Measurements from ENCODE around the gene CASP8AP2.
"Not testable (repeated sequence)": the region's sequence is repeated elsewhere in the genome, so short reads cannot be mapped to it uniquely, and the experiment has no call there.

CASP8AP2 gene

GRCh38 chr6:89910001-89910901, 80.6 kb downstream of the CASP8AP2 start:
- H3K9me3 ChIP-seq (ENCODE audit: control insufficient read depth, low read length); H3K36me3 ChIP-seq (ENCODE audit: control insufficient read depth, insufficient read depth, low read length); H3K27me3 ChIP-seq (replicated peaks; ENCODE audit: control insufficient read depth, insufficient read depth, low read length, poor library complexity, severe bottlenecking); H3K4me3 ChIP-seq (ENCODE audit: insufficient read depth, low read depth, low read length, poor library complexity, severe bottlenecking); H3K4me1 ChIP-seq (ENCODE audit: control insufficient read depth, insufficient read depth, low read length, poor library complexity, severe bottlenecking); H3K27ac ChIP-seq (ENCODE audit: insufficient read depth, low read length, poor library complexity, severe bottlenecking); DNase-seq: not testable (repeated sequence)

- no peak for DNase-seq
- Histone ChIP-seq H3K27ac (ENCODE audit: insufficient read depth, low read length, poor library complexity, severe bottlenecking) (no peak overlapping the region), H3K4me3 (ENCODE audit: insufficient read depth, low read depth, low read length, poor library complexity, severe bottlenecking) (no peak overlapping the region), H3K27me3 (replicated peaks; ENCODE audit: control insufficient read depth, insufficient read depth, low read length, poor library complexity, severe bottlenecking) (no peaks in the 10 kb centered on the region), H3K36me3 (ENCODE audit: control insufficient read depth, insufficient read depth, low read length) (no peaks in the 10 kb centered on the region), H3K9me3 (ENCODE audit: control insufficient read depth, low read length) (no peaks in the 10 kb centered on the region), H3K4me1 (ENCODE audit: control insufficient read depth, insufficient read depth, low read length, poor library complexity, severe bottlenecking) (no peaks in the 10 kb centered on the region)
Measured at GRCh38 chr6:89910902-89911240, 81.2 kb downstream of the CASP8AP2 start.

GRCh38 chr6:89916136-89916920, 86.6 kb downstream of the CASP8AP2 start:
- no peaks in the 10 kb centered on the region for H3K4me1 ChIP-seq (ENCODE audit: control insufficient read depth, insufficient read depth, low read length, poor library complexity, severe bottlenecking)

GRCh38 chr6:89917216-89917615, 87.5 kb downstream of the CASP8AP2 start:
- no peak for DNase-seq
- no peaks in the 10 kb centered on the region for H3K36me3 ChIP-seq (ENCODE audit: control insufficient read depth, insufficient read depth, low read length)
- H3K4me1 ChIP-seq (ENCODE audit: control insufficient read depth, insufficient read depth, low read length, poor library complexity, severe bottlenecking): no peaks in the 10 kb centered on the region

More at GRCh38 chr6:89916136-89916920, 86.6 kb downstream of the CASP8AP2 start:
- DNase-seq: no peak
- H3K4me3 ChIP-seq (ENCODE audit: insufficient read depth, low read depth, low read length, poor library complexity, severe bottlenecking): no peak overlapping the region
- no peak overlapping the region for H3K27ac ChIP-seq (ENCODE audit: insufficient read depth, low read length, poor library complexity, severe bottlenecking)
- H3K27me3 ChIP-seq (replicated peaks; ENCODE audit: control insufficient read depth, insufficient read depth, low read length, poor library complexity, severe bottlenecking): no peaks in the 10 kb centered on the region
- H3K9me3 ChIP-seq (ENCODE audit: control insufficient read depth, low read length): no peaks in the 10 kb centered on the region
- no peaks in the 10 kb centered on the region for H3K36me3 ChIP-seq (ENCODE audit: control insufficient read depth, insufficient read depth, low read length)

GRCh38 chr6:89917801-89918366, 88.2 kb downstream of the CASP8AP2 start:
- H3K9me3 ChIP-seq (ENCODE audit: control insufficient read depth, low read length): no peaks in the 10 kb centered on the region
- no peak overlapping the region for H3K4me3 ChIP-seq (ENCODE audit: insufficient read depth, low read depth, low read length, poor library complexity, severe bottlenecking)
- H3K27ac ChIP-seq (ENCODE audit: insufficient read depth, low read length, poor library complexity, severe bottlenecking): no peak overlapping the region
- DNase-seq: no peak
- no peaks in the 10 kb centered on the region for H3K4me1 ChIP-seq (ENCODE audit: control insufficient read depth, insufficient read depth, low read length, poor library complexity, severe bottlenecking)
- H3K36me3 ChIP-seq (ENCODE audit: control insufficient read depth, insufficient read depth, low read length): no peaks in the 10 kb centered on the region
- no peaks in the 10 kb centered on the region for H3K27me3 ChIP-seq (replicated peaks; ENCODE audit: control insufficient read depth, insufficient read depth, low read length, poor library complexity, severe bottlenecking)

More at GRCh38 chr6:89917216-89917615, 87.5 kb downstream of the CASP8AP2 start:
- Histone ChIP-seq H3K4me3 (ENCODE audit: insufficient read depth, low read depth, low read length, poor library complexity, severe bottlenecking) (no peak overlapping the region), H3K9me3 (ENCODE audit: control insufficient read depth, low read length) (no peaks in the 10 kb centered on the region), H3K27me3 (replicated peaks; ENCODE audit: control insufficient read depth, insufficient read depth, low read length, poor library complexity, severe bottlenecking) (no peaks in the 10 kb centered on the region), H3K27ac (ENCODE audit: insufficient read depth, low read length, poor library complexity, severe bottlenecking) (no peak overlapping the region)
